IMR-90 (cell line): ENCODE results near the gene CLTCL1. TPM values are rescaled to one million over a fixed set of nuclear protein-coding genes. Genes with fewer than 3 reads are reported as not detected.
A peak's percentile ranks its signal among the peaks of the same experiment; 100 is the strongest.

ENCODE experiments used
- ATAC-seq: fragments of 200-7000 bp; cut with Tn5 transposase; 2 replicates; pipeline ENCODE4 v1.9.1; 2020; ENCODE audit warnings: low read depth, mild to moderate bottlenecking, moderate library complexity
- BruUV-seq: library from RNA; stranded (reverse); fragments of 400-500 nt; replicated peaks from 2 replicates; lab custom pipeline; 2021; lab: Mats Ljungman, UMichigan
- CTCF ChIA-PET: fragments of 300-600 bp; formaldehyde crosslinking; extraction: SDS; loops from one replicate; lab custom pipeline; 2021; ENCODE audit warnings: antibody characterized with exemption; lab: Yijun Ruan, JAX
- POLR2A ChIA-PET: fragments of 300-600 bp; sonication (Branson Sonifier 250); formaldehyde crosslinking; loops from one replicate; lab custom pipeline; 2022; ENCODE audit warnings: antibody characterized with exemption; ENCODE audit not compliant: unreplicated experiment; lab: Charles Lee
- DNase-seq: peaks from one replicate; pipeline ENCODE4 v3.0.0; 2013
- H2AFZ ChIP-seq: replicated peaks from 2 replicates; pipeline ENCODE3; 2013; ENCODE audit warnings: low read length, mild to moderate bottlenecking; ENCODE audit not compliant: poor library complexity
- H2AK5ac ChIP-seq: 2 replicates; pipeline ENCODE4 v1.6.1; 2013; ENCODE audit warnings: low read depth, low read length, inconsistent platforms
- H2AK9ac ChIP-seq: replicated peaks from 2 replicates; pipeline ENCODE3; 2013; ENCODE audit warnings: mild to moderate bottlenecking, low read depth, low read length, moderate library complexity; ENCODE audit not compliant: poor library complexity
- H2BK120ac ChIP-seq: 2 replicates; pipeline ENCODE4 v1.6.1; 2013; ENCODE audit warnings: low read depth, low read length, inconsistent platforms
- H2BK15ac ChIP-seq: 3 replicates; pipeline ENCODE4 v1.6.1; 2013; ENCODE audit warnings: low read depth, low read length, inconsistent platforms
- H2BK20ac ChIP-seq: 2 replicates; pipeline ENCODE4 v1.6.1; 2013; ENCODE audit warnings: low read depth, mild to moderate bottlenecking, inconsistent platforms, low read length, moderate library complexity
- H2BK5ac ChIP-seq: 2 replicates; pipeline ENCODE4 v1.6.1; 2013; ENCODE audit warnings: mild to moderate bottlenecking, low read depth, low read length, inconsistent platforms; ENCODE audit not compliant: poor library complexity, severe bottlenecking
- H3K14ac ChIP-seq: replicated peaks from 2 replicates; pipeline ENCODE4 v1.6.1; 2013; ENCODE audit warnings: low read depth, low read length, inconsistent platforms
- H3K18ac ChIP-seq: 2 replicates; pipeline ENCODE4 v1.6.1; 2013; ENCODE audit warnings: low read depth, low read length, control low read depth
- H3K23ac ChIP-seq: 2 replicates; pipeline ENCODE4 v1.6.1; 2013; ENCODE audit warnings: low read depth, low read length, inconsistent platforms
- H3K27ac ChIP-seq: 2 replicates; pipeline ENCODE4 v1.5.1; 2013; ENCODE audit warnings: mild to moderate bottlenecking, control low read depth, low read length; ENCODE audit not compliant: insufficient read depth
- H3K27me3 ChIP-seq: 2 replicates; pipeline ENCODE4 v1.6.1; 2013; ENCODE audit warnings: low read length; ENCODE audit not compliant: control insufficient read depth, insufficient read depth
- H3K36me3 ChIP-seq: 2 replicates; pipeline ENCODE4 v1.6.1; 2013; ENCODE audit warnings: low read length, mixed read lengths; ENCODE audit not compliant: control insufficient read depth, insufficient read depth
- H3K4ac ChIP-seq: 2 replicates; pipeline ENCODE4 v1.6.1; 2013; ENCODE audit warnings: low read depth, low read length, inconsistent platforms
- H3K4me1 ChIP-seq: 2 replicates; pipeline ENCODE4 v1.6.1; 2013; ENCODE audit warnings: low read length, mixed read lengths; ENCODE audit not compliant: control insufficient read depth, insufficient read depth
- H3K4me2 ChIP-seq: 2 replicates; pipeline ENCODE4 v1.6.1; 2013; ENCODE audit warnings: low read depth, mild to moderate bottlenecking, control low read depth, low read length, moderate library complexity
- H3K4me3 ChIP-seq: 2 replicates; pipeline ENCODE4 v1.5.1; 2013; ENCODE audit warnings: low read depth, mild to moderate bottlenecking, control low read depth, low read length, moderate library complexity; ENCODE audit not compliant: insufficient read depth
- H3K56ac ChIP-seq: 2 replicates; pipeline ENCODE4 v1.6.1; 2013; ENCODE audit warnings: low read length, inconsistent platforms; ENCODE audit not compliant: insufficient read depth; ENCODE audit errors: extremely low read depth
- H3K79me1 ChIP-seq, 2 experiments: 2 replicates each; pipeline ENCODE4 v1.6.1; 2013; ENCODE audit warnings: low read length in 2 of 2, inconsistent platforms in 1 of 2, low read depth in 1 of 2
- H3K9ac ChIP-seq: 2 replicates; pipeline ENCODE4 v1.6.1; 2013; ENCODE audit warnings: low read depth, low read length, control low read depth
- H3K9me1 ChIP-seq: 2 replicates; pipeline ENCODE4 v1.6.1; 2013; ENCODE audit warnings: low read length, inconsistent platforms; ENCODE audit not compliant: insufficient read depth
- H3K9me3 ChIP-seq: 2 replicates; pipeline ENCODE4 v1.6.1; 2013; ENCODE audit warnings: low read length; ENCODE audit not compliant: control insufficient read depth, insufficient read depth
- H4K20me1 ChIP-seq: 2 replicates; pipeline ENCODE4 v1.6.1; 2013; ENCODE audit warnings: low read length, inconsistent platforms; ENCODE audit not compliant: insufficient read depth
- H4K5ac ChIP-seq: 2 replicates; pipeline ENCODE4 v1.6.1; 2013; ENCODE audit warnings: mild to moderate bottlenecking, low read depth, low read length, control low read depth
- H4K8ac ChIP-seq, 2 experiments: 2 replicates each; pipeline ENCODE4 v1.6.1; 2013; ENCODE audit warnings: low read depth in 2 of 2, low read length in 2 of 2, control low read depth in 1 of 2, inconsistent platforms in 1 of 2
- H4K91ac ChIP-seq: 2 replicates; pipeline ENCODE4 v1.6.1; 2013; ENCODE audit warnings: low read depth, low read length, inconsistent platforms; ENCODE audit not compliant: insufficient read depth
- BHLHE40 ChIP-seq: fragments of 150-350 bp; IDR thresholded peaks from 2 replicates; pipeline ENCODE4 v1.6.1; 2016; ENCODE audit warnings: mild to moderate bottlenecking, low read depth, low read length
- CEBPB ChIP-seq: IDR thresholded peaks from 2 replicates; pipeline ENCODE4 v1.6.1; 2012; ENCODE audit warnings: low read depth, low read length, improper control_type of control experiment
- CHD1 ChIP-seq: IDR thresholded peaks from 2 replicates; pipeline ENCODE4 v1.6.1; 2012; ENCODE audit warnings: low read depth, low read length, improper control_type of control experiment
- CTCF ChIP-seq: conservative IDR thresholded peaks from 2 replicates; pipeline ENCODE4 v1.5.1; 2012; ENCODE audit warnings: mild to moderate bottlenecking, low read depth, low read length, improper control_type of control experiment
- FOS ChIP-seq: fragments of 150-350 bp; IDR thresholded peaks from 2 replicates; pipeline ENCODE4 v1.6.1; 2016; ENCODE audit warnings: low read depth, low read length
- MAFK ChIP-seq: IDR thresholded peaks from 2 replicates; pipeline ENCODE4 v1.6.1; 2012; ENCODE audit warnings: low read depth, low read length, improper control_type of control experiment
- MAZ ChIP-seq: IDR thresholded peaks from 2 replicates; pipeline ENCODE4 v1.6.1; 2012; ENCODE audit warnings: low read depth, mild to moderate bottlenecking, low read length, improper control_type of control experiment, moderate library complexity, borderline replicate concordance
- MXI1 ChIP-seq: IDR thresholded peaks from 2 replicates; pipeline ENCODE4 v1.6.1; 2012; ENCODE audit warnings: low read depth, mild to moderate bottlenecking, low read length, moderate library complexity, borderline replicate concordance
- NFE2L2 ChIP-seq: fragments of 150-350 bp; IDR thresholded peaks from 2 replicates; pipeline ENCODE4 v1.6.1; 2016; ENCODE audit warnings: low read depth, mild to moderate bottlenecking, low read length
- POLR2A ChIP-seq: IDR thresholded peaks from 2 replicates; pipeline ENCODE4 v1.6.1; 2012; ENCODE audit warnings: mild to moderate bottlenecking, low read depth, low read length
- RAD21 ChIP-seq: IDR thresholded peaks from 2 replicates; pipeline ENCODE4 v1.6.1; 2012; ENCODE audit warnings: low read length, improper control_type of control experiment
- RCOR1 ChIP-seq: IDR thresholded peaks from 2 replicates; pipeline ENCODE4 v1.6.1; 2012; ENCODE audit warnings: mild to moderate bottlenecking, low read length, improper control_type of control experiment; ENCODE audit not compliant: insufficient replicate concordance
- RFX5 ChIP-seq: IDR thresholded peaks from 2 replicates; pipeline ENCODE4 v1.8.0; 2012; ENCODE audit warnings: low read depth, mild to moderate bottlenecking, low read length, moderate library complexity
- SMC3 ChIP-seq: fragments of 150-350 bp; IDR thresholded peaks from 2 replicates; pipeline ENCODE4 v1.6.1; 2016; ENCODE audit warnings: low read depth, mild to moderate bottlenecking, antibody characterized with exemption, low read length, moderate library complexity
- WGBS, 2 experiments: methylation state at CpG; one replicate each; pipeline versions ENCODE4 v1.1.5 to v1.1.7; 2013; ENCODE audit warnings: missing lambda C conversion rate in 2 of 2; ENCODE audit not compliant: insufficient read length in 1 of 2; ENCODE audit errors: extremely low coverage in 2 of 2; 5-methylcytosine and 5-hydroxymethylcytosine counted together
- dilution Hi-C: fragments of 300-500 bp; cut with HindIII; formaldehyde crosslinking; loops from one replicate; pipeline ENCODE4 v1.14.3; 2018; ENCODE audit warnings: low sequenced_read_pairs; ENCODE audit not compliant: unreplicated experiment
- in situ Hi-C: fragments of 300-500 bp; cut with MboI; formaldehyde crosslinking; loops from 3 replicates; pipeline ENCODE4 v1.14.3; 2019; ENCODE audit warnings: low sequenced_read_pairs, inconsistent platforms, mixed read lengths
- intact Hi-C: fragments of 100-400 bp; cut with micrococcal nuclease; formaldehyde crosslinking; loops from 2 replicates; pipeline ENCODE4 v1.10.0; 2022
- polyA plus RNA-seq, 3 experiments: library from polyadenylated mRNA; depleted of rRNA; stranded (reverse); fragments of >200 nt; gene quantifications; 2 replicates each; pipeline ENCODE4 v1.2.3, GENCODE V29; 2012; ENCODE audit warnings: low replicate concordance in 1 of 3
- total RNA-seq: library from RNA; depleted of rRNA; stranded (reverse); fragments of >200 nt; gene quantifications from 2 replicates; pipeline ENCODE4 v1.2.3, GENCODE V29; 2012
- TF ChIP-seq, protein P1 (sequence below): fragments of 150-350 bp; IDR thresholded peaks from 2 replicates; pipeline ENCODE4 v1.6.1; 2017; ENCODE audit warnings: mild to moderate bottlenecking, antibody characterized with exemption, low read length, low read depth
- TF ChIP-seq, protein P2 (sequence below): fragments of 150-350 bp; IDR thresholded peaks from 2 replicates; pipeline ENCODE4 v1.6.1; 2016; ENCODE audit warnings: low read depth, mild to moderate bottlenecking, low read length, moderate library complexity, borderline replicate concordance

CLTCL1 gene
- total and polyA plus RNA-seq, 2 of the 4 experiments (the other 2 are of a cell fraction), result 6.2 to 8.1 TPM

DNA sequence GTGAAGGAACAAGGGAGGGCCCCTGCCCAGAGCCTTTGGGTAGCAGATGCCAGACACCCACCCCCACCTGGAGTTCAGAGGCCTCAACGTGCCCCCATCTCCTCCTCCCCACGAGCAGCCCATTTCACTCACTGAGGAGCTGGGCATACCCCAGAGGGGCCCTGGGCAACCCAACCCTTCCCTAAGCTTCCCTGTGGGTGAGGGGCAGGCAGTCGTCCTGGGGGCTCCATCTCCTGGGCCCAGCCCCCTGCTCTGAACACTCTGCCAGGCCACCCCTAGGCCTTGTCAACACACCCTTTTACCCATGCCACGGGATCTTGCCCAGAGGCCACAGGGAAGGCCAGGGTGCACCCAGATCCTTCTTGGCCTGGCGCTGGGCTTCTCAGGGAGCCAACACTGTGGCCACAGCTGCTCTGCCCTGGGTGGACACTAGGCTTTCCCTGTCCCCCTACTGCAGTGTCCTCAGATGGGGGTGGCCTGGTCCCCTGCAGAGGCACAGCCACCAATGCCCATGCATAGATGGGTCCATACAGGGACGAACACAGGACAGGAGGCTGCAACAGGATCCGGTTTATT lies 116.4 kb downstream of the CLTCL1 start:
- peaks cover 20% of the 10 kb centered on the region for H4K20me1 ChIP-seq
- no peak for ATAC-seq
- TF ChIP-seq, protein P1, sequence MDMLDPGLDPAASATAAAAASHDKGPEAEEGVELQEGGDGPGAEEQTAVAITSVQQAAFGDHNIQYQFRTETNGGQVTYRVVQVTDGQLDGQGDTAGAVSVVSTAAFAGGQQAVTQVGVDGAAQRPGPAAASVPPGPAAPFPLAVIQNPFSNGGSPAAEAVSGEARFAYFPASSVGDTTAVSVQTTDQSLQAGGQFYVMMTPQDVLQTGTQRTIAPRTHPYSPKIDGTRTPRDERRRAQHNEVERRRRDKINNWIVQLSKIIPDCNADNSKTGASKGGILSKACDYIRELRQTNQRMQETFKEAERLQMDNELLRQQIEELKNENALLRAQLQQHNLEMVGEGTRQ, result no peak
- TF ChIP-seq FOS, result no peak
- TF ChIP-seq BHLHE40, result no peak
- no peak for TF ChIP-seq MXI1
- TF ChIP-seq, protein P2, sequence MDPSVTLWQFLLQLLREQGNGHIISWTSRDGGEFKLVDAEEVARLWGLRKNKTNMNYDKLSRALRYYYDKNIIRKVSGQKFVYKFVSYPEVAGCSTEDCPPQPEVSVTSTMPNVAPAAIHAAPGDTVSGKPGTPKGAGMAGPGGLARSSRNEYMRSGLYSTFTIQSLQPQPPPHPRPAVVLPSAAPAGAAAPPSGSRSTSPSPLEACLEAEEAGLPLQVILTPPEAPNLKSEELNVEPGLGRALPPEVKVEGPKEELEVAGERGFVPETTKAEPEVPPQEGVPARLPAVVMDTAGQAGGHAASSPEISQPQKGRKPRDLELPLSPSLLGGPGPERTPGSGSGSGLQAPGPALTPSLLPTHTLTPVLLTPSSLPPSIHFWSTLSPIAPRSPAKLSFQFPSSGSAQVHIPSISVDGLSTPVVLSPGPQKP, result no peak
- no peak for TF ChIP-seq RCOR1
- no peak for TF ChIP-seq CEBPB
- no peak for TF ChIP-seq CHD1
- TF ChIP-seq RFX5, result no peak
- no peak for TF ChIP-seq RAD21
- no peak for TF ChIP-seq CTCF
- no peak for TF ChIP-seq MAZ
- TF ChIP-seq POLR2A, result no peak
- TF ChIP-seq MAFK, result no peak
- no peak for TF ChIP-seq NFE2L2
- TF ChIP-seq SMC3, result no peak
- in situ Hi-C loops, result no loop called here
- no peak overlapping the region for H3K56ac ChIP-seq
- no peak overlapping the region for H3K23ac ChIP-seq
- intact Hi-C loops, result no loop called here
- H2AK9ac ChIP-seq, result peak overlapping the region; percentile 2
- H3K79me1 ChIP-seq, result peaks cover 14 to 74% of the 10 kb centered on the region in 2 experiments
- no peak overlapping the region; the same call in 1 of the 2 replicates for H2BK120ac ChIP-seq
- dilution Hi-C loops, result no loop called here
- no peak overlapping the region; the same call in 1 of the 2 replicates for H3K27ac ChIP-seq
- peaks cover 8% of the 10 kb centered on the region for H3K36me3 ChIP-seq
- no peak overlapping the region for H3K4ac ChIP-seq
- ChIA-PET CTCF (interaction anchor here (1.2 kb wide), 1 partner anchor 31 kb away, joined by 3 read pairs; the partner anchor contains the start of gene ESS2), POLR2A (interaction anchor here (0.6 kb wide), 2 partner anchors 183 to 454 kb away, joined by 5 to 19 read pairs; no protein-coding TSS in a partner anchor)
- no peaks in the 10 kb centered on the region for H3K9me3 ChIP-seq
- no peak overlapping the region for H3K18ac ChIP-seq
- H3K9ac ChIP-seq, result no peak overlapping the region
- BruUV-seq, result no TSS peak
- H3K4me3 ChIP-seq, result no peak overlapping the region
- no peak overlapping the region for H4K5ac ChIP-seq
- peak overlapping the region; percentile 18; the same call in 1 of the 2 replicates for H2AK5ac ChIP-seq
- H3K4me2 ChIP-seq, result no peak overlapping the region
- no peak overlapping the region for H4K8ac ChIP-seq
- 80% methylated on average over 2 of the region's 7 CpGs; no CpG with 5 or more reads in 1 of the 2 experiments for WGBS, 2 experiments
- H2BK20ac ChIP-seq, result no peak overlapping the region
- peaks cover 36% of the 10 kb centered on the region for H3K4me1 ChIP-seq
- H2BK15ac ChIP-seq, result no peak overlapping the region
- no peaks in the 10 kb centered on the region for H3K27me3 ChIP-seq
- no peak overlapping the region for H2BK5ac ChIP-seq
- H3K14ac ChIP-seq, result no peak overlapping the region
- H4K91ac ChIP-seq, result no peak overlapping the region
- DNase-seq, result no peak
- peaks cover 18% of the 10 kb centered on the region for H3K9me1 ChIP-seq
- H2AFZ ChIP-seq, result no peak overlapping the region
